Spleen (tissue), 11 donors: Measurements from ENCODE around the gene CHD2. TPM values are rescaled to one million over a fixed set of nuclear protein-coding genes. Genes with fewer than 3 reads are reported as not detected.
A peak's percentile ranks its signal among the peaks of the same experiment; 100 is the strongest.

Source experiments
- DNase-seq: peaks from one replicate; pipeline ENCODE4 v3.0.0-alpha.2; 2020
- H3K27ac ChIP-seq, 8 donors: fragments of 200-600 bp; sonication (generic) in 7 of 8; 1 replicate in 4 of 8; 2 replicates in 4 of 8; pipeline versions ENCODE4 v1.5.0 to v1.8.0; 2016 to 2021; ENCODE audit warnings: inconsistent platforms in 4 of 8, mild to moderate bottlenecking in 4 of 8, moderate library complexity in 1 of 8
- H3K27me3 ChIP-seq, 7 donors: fragments of 200-600 bp; sonication (generic) in 6 of 7; replicated peaks in 1 of 7; 1 replicate in 4 of 7; 2 replicates in 3 of 7; pipeline versions ENCODE4 v1.5.0 to v1.8.0; 2016 to 2021; ENCODE audit warnings: inconsistent platforms in 3 of 7, mild to moderate bottlenecking in 1 of 7
- H3K36me3 ChIP-seq, 6 donors: fragments of 200-600 bp; sonication (generic) in 5 of 6; 1 replicate in 4 of 6; 2 replicates in 2 of 6; pipeline versions ENCODE4 v1.5.0 to v1.8.0; 2016 to 2021; ENCODE audit warnings: inconsistent platforms in 2 of 6
- H3K4me1 ChIP-seq, 6 donors: fragments of 200-600 bp; sonication (generic) in 5 of 6; 1 replicate in 3 of 6; 2 replicates in 3 of 6; pipeline versions ENCODE4 v1.5.0 to v1.8.0; 2016 to 2021; ENCODE audit warnings: inconsistent platforms in 3 of 6
- H3K4me3 ChIP-seq, 8 donors: fragments of 200-600 bp; sonication (generic) in 7 of 8; 1 replicate in 4 of 8; 2 replicates in 4 of 8; pipeline versions ENCODE4 v1.5.0 to v1.8.0; 2016 to 2021; ENCODE audit warnings: inconsistent platforms in 4 of 8, mild to moderate bottlenecking in 4 of 8, moderate library complexity in 2 of 8
- H3K9me3 ChIP-seq, 8 donors: fragments of 200-600 bp; sonication (generic) in 7 of 8; 1 replicate in 4 of 8; 2 replicates in 4 of 8; pipeline versions ENCODE4 v1.5.0 to v1.8.0; 2016 to 2021; ENCODE audit warnings: inconsistent platforms in 4 of 8
- POLR2A ChIP-seq, 3 donors: fragments of 450-650 bp; IDR thresholded peaks; one replicate each; pipeline ENCODE4 v1.5.1; 2017; ENCODE audit warnings: antibody characterized with exemption in 3 of 3, mild to moderate bottlenecking in 1 of 3
- POLR2AphosphoS5 ChIP-seq, 3 donors: sonication (generic); formaldehyde crosslinking; IDR thresholded peaks; one replicate each; pipeline ENCODE4 v1.5.1; 2017; ENCODE audit warnings: antibody characterized with exemption in 3 of 3
- WGBS, 5 donors: extraction: QIAGEN DNeasy Blood & Tissue Kit in 3 of 5; methylation state at CpG; one replicate each; pipeline versions ENCODE4 v1.1.5 to v1.1.7; 2013 to 2018; 5-methylcytosine and 5-hydroxymethylcytosine counted together
- intact Hi-C: fragments of 100-400 bp; cut with DNase I; formaldehyde crosslinking; loops from one replicate; pipeline ENCODE4 v1.15.0; 2023; ENCODE audit warnings: low total_unique reads
- polyA plus RNA-seq, 3 donors: library from polyadenylated mRNA; stranded (reverse); fragments of 200-250 nt; gene quantifications; one replicate each; pipeline ENCODE4 v1.2.1, GENCODE V29; 2013
- total RNA-seq, 7 donors: library from RNA; depleted of rRNA in 3 of 7; stranded (reverse); fragments of >200 nt in 3 of 7; fragmentation: NEBNext Ultra II Directional in 4 of 7; extraction: Animal tissue kit (Norgen Biotek cat#: 25700) in 4 of 7; gene quantifications; one replicate each; pipeline versions ENCODE4 v1.1.0 to v1.2.1, GENCODE V29; 2016 to 2021
- TF ChIP-seq, protein P1 (sequence below), 11 experiments: fragments of 200-600 bp in 7 of 11; fragments of 450-650 bp in 4 of 11; sonication (generic) in 4 of 11; IDR thresholded peaks in 8 of 11; conservative IDR thresholded peaks in 3 of 11; 1 replicate in 7 of 11; 2 replicates in 4 of 11; pipeline versions ENCODE4 v1.4.0 to v1.8.0; 2016 to 2021; ENCODE audit warnings: antibody characterized with exemption in 11 of 11, inconsistent platforms in 4 of 11, mild to moderate bottlenecking in 1 of 11
- donor health status: healthy with polysubstance abuse.
- donor health status: DM: no; HTN: no; CAD: no; lungs with moderate emphysema.
- donor health status: DM: no; HTN: no; CAD: no.
- donor health status: Bipolar disorder and iron deficiency.
- donor health status: healthy.
- donor health status: DM: no; HTN: no; CAD: no.
- donor health status: DM: yes; HTN: yes; CAD: no.

CHD2 gene
- total and polyA plus RNA-seq, 10 donors: 37.3 to 232 (median 170) TPM

- Histone ChIP-seq H3K27ac (peak overlapping the region; percentile 84 to 99 (median 97)), H3K4me3 (peak overlapping the region; percentile 58 to 83 (median 62)), H3K36me3 (peaks cover 0 to 18% (median 9%) of the 10 kb centered on the region in 6 donors), H3K27me3 (no peaks in the 10 kb centered on the region), H3K9me3 (no peaks in the 10 kb centered on the region), H3K4me1 (peaks cover 32 to 85% (median 71%) of the 10 kb centered on the region in 6 donors)
- intact Hi-C loops: no loop called here
- no peak for DNase-seq
- TF ChIP-seq POLR2AphosphoS5 (IDR thresholded peaks at IDR 0.05) (no peak), POLR2A (IDR thresholded peaks at IDR 0.05) (no peak)
- TF ChIP-seq, protein P1, sequence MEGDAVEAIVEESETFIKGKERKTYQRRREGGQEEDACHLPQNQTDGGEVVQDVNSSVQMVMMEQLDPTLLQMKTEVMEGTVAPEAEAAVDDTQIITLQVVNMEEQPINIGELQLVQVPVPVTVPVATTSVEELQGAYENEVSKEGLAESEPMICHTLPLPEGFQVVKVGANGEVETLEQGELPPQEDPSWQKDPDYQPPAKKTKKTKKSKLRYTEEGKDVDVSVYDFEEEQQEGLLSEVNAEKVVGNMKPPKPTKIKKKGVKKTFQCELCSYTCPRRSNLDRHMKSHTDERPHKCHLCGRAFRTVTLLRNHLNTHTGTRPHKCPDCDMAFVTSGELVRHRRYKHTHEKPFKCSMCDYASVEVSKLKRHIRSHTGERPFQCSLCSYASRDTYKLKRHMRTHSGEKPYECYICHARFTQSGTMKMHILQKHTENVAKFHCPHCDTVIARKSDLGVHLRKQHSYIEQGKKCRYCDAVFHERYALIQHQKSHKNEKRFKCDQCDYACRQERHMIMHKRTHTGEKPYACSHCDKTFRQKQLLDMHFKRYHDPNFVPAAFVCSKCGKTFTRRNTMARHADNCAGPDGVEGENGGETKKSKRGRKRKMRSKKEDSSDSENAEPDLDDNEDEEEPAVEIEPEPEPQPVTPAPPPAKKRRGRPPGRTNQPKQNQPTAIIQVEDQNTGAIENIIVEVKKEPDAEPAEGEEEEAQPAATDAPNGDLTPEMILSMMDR (IDR thresholded peaks at IDR 0.05 in 8 of 11, conservative IDR thresholded peaks at IDR 0.05 in 3 of 11): no peak
- 0 to 2% (median 2%) methylated on average over 4 of the region's 4 CpGs for WGBS, 5 donors
Observed at GRCh38 chr15:92902737-92903593, 2.8 kb downstream of the CHD2 start.

GRCh38 chr15:92903631-92903965, 3.5 kb downstream of the CHD2 start:
- no peak for DNase-seq
- Histone ChIP-seq H3K9me3 (no peaks in the 10 kb centered on the region), H3K4me3 (peak overlapping the region; percentile 58 to 83 (median 62)), H3K36me3 (peaks cover 0 to 12% (median 3%) of the 10 kb centered on the region in 6 donors), H3K27ac (peak overlapping the region; percentile 84 to 99 (median 97)), H3K4me1 (peaks cover 37 to 85% (median 71%) of the 10 kb centered on the region in 6 donors), H3K27me3 (no peaks in the 10 kb centered on the region)
- 3 to 6% (median 4%) methylated on average over 8 of the region's 8 CpGs for WGBS, 5 donors
- intact Hi-C loops: no loop called here
- TF ChIP-seq, protein P1 (IDR thresholded peaks at IDR 0.05 in 8 of 11, conservative IDR thresholded peaks at IDR 0.05 in 3 of 11): no peak
- TF ChIP-seq POLR2A (IDR thresholded peaks at IDR 0.05) (no peak), POLR2AphosphoS5 (IDR thresholded peaks at IDR 0.05) (no peak)

DNA sequence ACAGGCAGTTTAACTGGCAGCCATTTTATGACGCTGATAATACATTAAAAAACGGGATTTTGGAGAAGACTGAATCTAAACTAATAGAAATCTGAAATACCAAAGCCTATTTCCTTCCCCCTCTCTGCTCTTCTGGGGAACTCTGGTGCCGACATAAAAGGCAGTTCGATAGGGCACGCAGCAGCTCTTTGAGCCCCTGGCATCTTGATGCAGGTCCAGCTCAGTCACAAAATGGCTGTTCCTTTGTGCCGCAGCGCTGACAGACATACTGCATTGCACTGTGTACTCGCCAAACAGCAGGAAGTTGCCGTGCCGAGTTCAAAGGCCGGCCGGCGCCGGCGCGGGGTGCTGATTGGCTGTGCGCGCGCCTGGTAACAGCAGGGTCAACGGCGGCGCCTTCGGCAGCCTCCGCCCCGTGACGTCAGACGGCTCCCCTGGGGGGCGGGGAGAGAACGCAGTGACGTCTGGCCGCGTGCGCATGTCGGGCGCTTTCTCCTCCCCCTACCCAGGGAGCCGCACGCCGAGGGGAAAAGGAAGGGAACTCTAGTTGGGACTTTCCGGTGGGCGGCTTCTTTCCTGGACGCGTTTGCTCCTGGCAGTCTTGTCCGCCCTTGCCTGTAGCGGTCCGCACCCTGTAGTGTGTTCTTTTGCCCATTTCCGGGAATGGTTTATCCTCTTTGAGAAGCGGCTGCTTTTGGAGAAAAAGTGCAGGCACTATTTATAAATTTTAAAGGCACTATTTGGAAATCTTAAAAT, 4.0 kb downstream of the CHD2 start:
- intact Hi-C loops: no loop called here
- peaks cover 42 to 85% (median 71%) of the 10 kb centered on the region in 6 donors for H3K4me1 ChIP-seq

More for the DNA sequence above, 4.0 kb downstream of the CHD2 start:
- H3K36me3 ChIP-seq: peaks cover 0 to 12% (median 0%) of the 10 kb centered on the region in 6 donors
- H3K27me3 ChIP-seq: no peaks in the 10 kb centered on the region
- peak overlapping the region; percentile 58 to 83 (median 62) for H3K4me3 ChIP-seq
- H3K27ac ChIP-seq: peak overlapping the region; percentile 84 to 99 (median 97)
- peak; percentile 99 for DNase-seq
- WGBS, 5 donors: 0 to 1% (median 0%) methylated on average over 18 to 47 of the region's 47 CpGs
- peak; percentile 99 for TF ChIP-seq POLR2AphosphoS5 (IDR thresholded peaks at IDR 0.05)
- TF ChIP-seq, protein P1 (IDR thresholded peaks at IDR 0.05 in 8 of 11, conservative IDR thresholded peaks at IDR 0.05 in 3 of 11): peak in 2 of 11 experiments; percentile 10 to 34
- peak; percentile 28 to 91 (median 72) for TF ChIP-seq POLR2A (IDR thresholded peaks at IDR 0.05)
- no peaks in the 10 kb centered on the region for H3K9me3 ChIP-seq
